A673 (cell line): ENCODE results near the gene HBG2.

ENCODE experiments used
- CTCF ChIP-seq: fragments of 300-800, 200-600 bp; sonication (generic); conservative IDR thresholded peaks from 2 replicates; pipeline ENCODE4 v1.5.1; 2017; ENCODE audit warnings: low read depth, mild to moderate bottlenecking, antibody characterized with exemption, low read length, moderate library complexity, mixed read lengths
- EZH2 ChIP-seq: fragments of 200-600 bp; sonication (generic); IDR thresholded peaks from 2 replicates; pipeline ENCODE4 v1.6.1; 2017; ENCODE audit warnings: borderline replicate concordance, low read depth, mild to moderate bottlenecking, mixed read lengths, antibody characterized with exemption, low read length; ENCODE audit not compliant: poor library complexity, severe bottlenecking

GRCh38 chr11:5269715-5270147 lies 15.2 kb upstream of the HBG2 start, which contains the start of gene HBE1:
- TF ChIP-seq CTCF (no peak), EZH2 (no peak)
